Measurements from ENCODE around the gene DNAI4.

The DNAI4 gene

GRCh38 chr1:66853379-66853778 is 71.3 kb downstream of the DNAI4 start:
- no peak overlapping the region for H3K27ac ChIP-seq
- TF ChIP-seq ZFX (IDR thresholded peaks at IDR 0.05; ENCODE audit: borderline replicate concordance): no peak
- TF ChIP-seq CTCF (IDR thresholded peaks at IDR 0.05): no peak

- H3K27ac ChIP-seq: no peak overlapping the region
- TF ChIP-seq CTCF (IDR thresholded peaks at IDR 0.05) (no peak), ZFX (IDR thresholded peaks at IDR 0.05; ENCODE audit: borderline replicate concordance) (no peak)
These were observed 71.8 kb downstream of the DNAI4 start for GRCh38 chr1:66852870-66853269.

- TF ChIP-seq ZFX (IDR thresholded peaks at IDR 0.05; ENCODE audit: borderline replicate concordance) (no peak), CTCF (IDR thresholded peaks at IDR 0.05) (no peak)
- H3K27ac ChIP-seq: no peak overlapping the region
These were observed 73.7 kb downstream of the DNAI4 start for GRCh38 chr1:66850989-66851388.

- no peak overlapping the region for H3K27ac ChIP-seq
- TF ChIP-seq CTCF (IDR thresholded peaks at IDR 0.05) (no peak), ZFX (IDR thresholded peaks at IDR 0.05; ENCODE audit: borderline replicate concordance) (no peak)
These were observed 76.5 kb downstream of the DNAI4 start for GRCh38 chr1:66848193-66848592.

GRCh38 chr1:66840929-66841328 is 83.7 kb downstream of the DNAI4 start:
- H3K27ac ChIP-seq: no peak overlapping the region
- no peak for TF ChIP-seq ZFX (IDR thresholded peaks at IDR 0.05; ENCODE audit: borderline replicate concordance)
- TF ChIP-seq CTCF (IDR thresholded peaks at IDR 0.05): no peak

GRCh38 chr1:66834926-66835325 is 89.7 kb downstream of the DNAI4 start:
- no peak overlapping the region for H3K27ac ChIP-seq
- TF ChIP-seq CTCF (IDR thresholded peaks at IDR 0.05) (no peak), ZFX (IDR thresholded peaks at IDR 0.05; ENCODE audit: borderline replicate concordance) (no peak)

GRCh38 chr1:66833112-66833511 is 91.5 kb downstream of the DNAI4 start:
- TF ChIP-seq ZFX (IDR thresholded peaks at IDR 0.05; ENCODE audit: borderline replicate concordance) (no peak), CTCF (IDR thresholded peaks at IDR 0.05) (no peak)
- H3K27ac ChIP-seq: no peak overlapping the region

Measured in 22Rv1 (cell line).